VCaP (cell line): ENCODE data around the gene PLS3.

ENCODE experiments used
- H3K27ac ChIP-seq: fragments of 450-650 bp; 2 replicates; pipeline ENCODE4 v1.5.1; 2017
- TF ChIP-seq, protein P1 (sequence below): fragments of 450-650 bp; conservative IDR thresholded peaks from 2 replicates; pipeline ENCODE4 v1.5.1; 2017; ENCODE audit warnings: mild to moderate bottlenecking, moderate library complexity

The PLS3 gene

DNA sequence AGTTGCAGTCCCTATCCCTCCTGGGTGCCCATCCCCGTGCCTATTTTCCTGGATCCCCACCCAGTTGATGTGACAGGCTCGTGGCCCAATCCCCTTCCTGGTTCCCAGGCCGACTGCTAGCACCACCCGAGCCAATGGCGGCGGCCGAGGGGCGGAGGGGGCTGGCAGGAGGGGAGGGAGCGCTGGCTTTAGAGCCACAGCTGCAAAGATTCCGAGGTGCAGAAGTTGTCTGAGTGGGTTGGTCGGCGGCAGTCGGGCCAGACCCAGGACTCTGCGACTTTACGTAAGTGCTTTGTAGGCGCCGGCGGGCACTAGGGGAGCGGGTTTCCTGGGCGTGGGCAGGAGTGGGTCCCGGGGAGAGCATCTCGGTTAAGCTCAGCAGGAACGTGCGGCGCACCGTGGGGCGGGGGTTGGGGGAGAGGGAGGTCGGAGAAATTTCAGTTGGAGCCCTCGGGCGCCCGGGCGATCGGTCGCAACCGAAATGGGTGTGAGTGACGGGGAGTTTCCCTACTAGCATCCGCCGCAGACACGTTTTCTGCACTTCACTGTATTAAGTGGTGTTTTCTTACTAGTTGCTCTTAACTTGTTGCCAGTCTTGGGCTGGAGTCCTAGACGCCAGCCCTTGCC is at the start of gene PLS3:
Gene PLS3, plus strand, starts transcription at position 197 of the 627 bp plus-strand sequence. CDS start 49,077 bp downstream, outside the sequence.
- TF ChIP-seq, protein P1, sequence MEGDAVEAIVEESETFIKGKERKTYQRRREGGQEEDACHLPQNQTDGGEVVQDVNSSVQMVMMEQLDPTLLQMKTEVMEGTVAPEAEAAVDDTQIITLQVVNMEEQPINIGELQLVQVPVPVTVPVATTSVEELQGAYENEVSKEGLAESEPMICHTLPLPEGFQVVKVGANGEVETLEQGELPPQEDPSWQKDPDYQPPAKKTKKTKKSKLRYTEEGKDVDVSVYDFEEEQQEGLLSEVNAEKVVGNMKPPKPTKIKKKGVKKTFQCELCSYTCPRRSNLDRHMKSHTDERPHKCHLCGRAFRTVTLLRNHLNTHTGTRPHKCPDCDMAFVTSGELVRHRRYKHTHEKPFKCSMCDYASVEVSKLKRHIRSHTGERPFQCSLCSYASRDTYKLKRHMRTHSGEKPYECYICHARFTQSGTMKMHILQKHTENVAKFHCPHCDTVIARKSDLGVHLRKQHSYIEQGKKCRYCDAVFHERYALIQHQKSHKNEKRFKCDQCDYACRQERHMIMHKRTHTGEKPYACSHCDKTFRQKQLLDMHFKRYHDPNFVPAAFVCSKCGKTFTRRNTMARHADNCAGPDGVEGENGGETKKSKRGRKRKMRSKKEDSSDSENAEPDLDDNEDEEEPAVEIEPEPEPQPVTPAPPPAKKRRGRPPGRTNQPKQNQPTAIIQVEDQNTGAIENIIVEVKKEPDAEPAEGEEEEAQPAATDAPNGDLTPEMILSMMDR: no peak
- peak within 1 kb of the TSS; percentile 42 for H3K27ac ChIP-seq

GRCh38 chrX:115518113-115518512 is 42.9 kb upstream of the PLS3 start:
- TF ChIP-seq, protein P1: no peak
- H3K27ac ChIP-seq: no peak overlapping the region

DNA sequence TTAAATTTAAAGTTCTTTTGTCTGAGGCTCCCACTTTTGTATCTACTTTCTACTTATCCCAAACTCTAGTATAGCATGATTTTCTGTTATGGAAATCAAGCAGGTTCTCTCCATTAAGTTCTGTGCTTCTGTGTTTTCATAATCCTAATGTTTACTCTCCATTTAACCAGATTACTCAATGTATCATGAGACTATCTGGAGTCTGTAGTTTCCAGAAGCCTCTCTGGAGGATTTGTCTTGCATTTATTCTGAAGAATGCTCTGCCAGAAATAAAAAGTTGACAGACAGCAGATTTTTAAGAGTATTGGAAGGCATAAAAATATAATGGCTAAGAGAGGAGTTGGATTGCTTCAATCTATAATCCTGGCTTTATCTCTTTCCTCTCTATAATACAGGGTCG is 39.2 kb upstream of the PLS3 start:
- H3K27ac ChIP-seq: no peak overlapping the region
- TF ChIP-seq, protein P1: no peak

- no peak overlapping the region for H3K27ac ChIP-seq
- TF ChIP-seq, protein P1: no peak
Measured at GRCh38 chrX:115522952-115523351, 38.0 kb upstream of the PLS3 start.

DNA sequence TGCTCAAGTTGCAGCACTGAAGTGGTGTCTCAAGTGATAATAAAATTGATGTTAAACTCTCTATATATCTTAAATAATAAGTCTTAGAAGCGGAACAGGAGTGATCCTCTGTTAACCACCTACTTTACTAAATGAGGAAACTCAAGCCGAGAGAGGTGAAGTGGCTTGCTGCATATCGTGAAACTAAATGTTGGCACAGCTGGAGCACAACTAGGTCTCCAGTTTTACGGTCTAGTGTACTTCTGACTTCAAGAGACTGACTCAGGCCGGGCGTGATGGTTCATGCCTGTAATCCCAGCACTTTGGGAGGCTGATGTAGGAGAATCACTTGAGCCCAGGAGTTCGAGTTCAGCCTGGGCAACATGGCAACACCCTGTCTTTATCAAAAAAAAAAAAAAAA is 35.5 kb upstream of the PLS3 start:
- H3K27ac ChIP-seq: no peak overlapping the region

GRCh38 chrX:115531818-115532403 is 29.1 kb upstream of the PLS3 start:
- H3K27ac ChIP-seq: no peak overlapping the region
- TF ChIP-seq, protein P1: no peak

More for the DNA sequence above, 35.5 kb upstream of the PLS3 start:
- TF ChIP-seq, protein P1: no peak

DNA sequence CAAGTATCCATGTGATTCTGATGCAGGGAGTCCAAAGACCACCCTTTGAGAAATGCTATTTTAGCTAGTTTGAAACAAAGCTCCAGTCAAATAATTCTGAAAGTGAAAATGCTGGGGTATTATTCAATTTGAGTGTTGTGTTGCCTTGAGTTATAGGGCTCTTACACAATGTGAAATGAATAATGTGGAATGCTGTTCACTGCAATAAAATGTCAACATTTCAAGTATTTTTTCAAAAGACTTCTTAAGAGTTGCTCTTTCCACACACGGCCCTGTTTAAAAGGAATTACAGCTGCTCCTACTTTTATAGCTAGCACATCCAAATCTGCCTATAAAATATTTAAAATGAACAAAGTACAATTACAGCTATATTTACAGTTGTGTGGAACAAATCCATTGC is 27.5 kb upstream of the PLS3 start:
- TF ChIP-seq, protein P1: no peak
- no peak overlapping the region for H3K27ac ChIP-seq
